ENCODE results near the gene SLC12A2.

DNA sequence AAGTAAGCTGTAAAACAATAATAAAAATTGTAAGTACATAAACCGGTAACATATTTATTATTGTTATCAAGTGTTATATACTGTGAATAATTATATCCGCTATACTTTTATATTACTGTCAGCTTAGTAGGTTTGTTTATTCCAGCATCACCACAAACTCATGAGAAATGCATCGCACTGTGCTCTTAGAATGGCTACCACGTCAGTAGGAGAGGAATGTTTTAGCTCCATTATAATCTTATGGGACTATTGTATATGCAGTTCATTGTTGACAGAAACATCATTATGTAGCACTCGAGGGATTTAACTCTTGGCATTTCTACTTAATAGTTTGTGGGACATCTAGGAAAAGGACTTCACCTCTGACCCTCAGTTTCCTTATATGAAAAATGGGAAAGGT, 16.4 kb downstream of the SLC12A2 start:
- TF ChIP-seq, protein P1, sequence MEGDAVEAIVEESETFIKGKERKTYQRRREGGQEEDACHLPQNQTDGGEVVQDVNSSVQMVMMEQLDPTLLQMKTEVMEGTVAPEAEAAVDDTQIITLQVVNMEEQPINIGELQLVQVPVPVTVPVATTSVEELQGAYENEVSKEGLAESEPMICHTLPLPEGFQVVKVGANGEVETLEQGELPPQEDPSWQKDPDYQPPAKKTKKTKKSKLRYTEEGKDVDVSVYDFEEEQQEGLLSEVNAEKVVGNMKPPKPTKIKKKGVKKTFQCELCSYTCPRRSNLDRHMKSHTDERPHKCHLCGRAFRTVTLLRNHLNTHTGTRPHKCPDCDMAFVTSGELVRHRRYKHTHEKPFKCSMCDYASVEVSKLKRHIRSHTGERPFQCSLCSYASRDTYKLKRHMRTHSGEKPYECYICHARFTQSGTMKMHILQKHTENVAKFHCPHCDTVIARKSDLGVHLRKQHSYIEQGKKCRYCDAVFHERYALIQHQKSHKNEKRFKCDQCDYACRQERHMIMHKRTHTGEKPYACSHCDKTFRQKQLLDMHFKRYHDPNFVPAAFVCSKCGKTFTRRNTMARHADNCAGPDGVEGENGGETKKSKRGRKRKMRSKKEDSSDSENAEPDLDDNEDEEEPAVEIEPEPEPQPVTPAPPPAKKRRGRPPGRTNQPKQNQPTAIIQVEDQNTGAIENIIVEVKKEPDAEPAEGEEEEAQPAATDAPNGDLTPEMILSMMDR (conservative IDR thresholded peaks at IDR 0.05 in 1 of 2, IDR thresholded peaks at IDR 0.05 in 1 of 2; ENCODE audit: low read depth in 1 of 2, low read length in 2 of 2) = no peak
- no peak for TF ChIP-seq EZH2 (IDR thresholded peaks at IDR 0.05; ENCODE audit: low read length, missing control alignments)
